DND-41 (cell line): Measurements from ENCODE around the gene RIMS3.

ENCODE experiments used
- ATAC-seq: fragments of 200-7000 bp; cut with Tn5 transposase; 3 replicates; pipeline ENCODE4 v1.9.1; 2021; ENCODE audit warnings: low read depth; ENCODE audit not compliant: insufficient read depth
- DNase-seq: peaks from one replicate; pipeline ENCODE4 v3.0.0-alpha.2; 2020
- H2AFZ ChIP-seq: 2 replicates; pipeline ENCODE4 v1.6.0; 2012; ENCODE audit warnings: low read depth, low read length
- H3K27ac ChIP-seq: 2 replicates; pipeline ENCODE4 v1.5.1; 2012; ENCODE audit warnings: low read length, inconsistent platforms
- H3K27me3 ChIP-seq: fragments of 200-600 bp; sonication (generic); 2 replicates; pipeline ENCODE4 v1.6.0; 2012; ENCODE audit warnings: low read length, mild to moderate bottlenecking, inconsistent platforms; ENCODE audit not compliant: insufficient read depth, poor library complexity
- H3K36me3 ChIP-seq: 2 replicates; pipeline ENCODE4 v1.5.1; 2012; ENCODE audit warnings: low read length, inconsistent platforms; ENCODE audit not compliant: insufficient read depth
- H3K4me1 ChIP-seq: 2 replicates; pipeline ENCODE4 v1.5.1; 2012; ENCODE audit warnings: mild to moderate bottlenecking, low read length; ENCODE audit not compliant: insufficient read depth
- H3K4me2 ChIP-seq: 2 replicates; pipeline ENCODE4 v1.6.0; 2012; ENCODE audit warnings: mild to moderate bottlenecking, moderate library complexity, low read length, inconsistent platforms; ENCODE audit not compliant: insufficient read depth
- H3K4me3 ChIP-seq, 2 experiments: fragments of 200-600 bp in 1 of 2; shearing (Covaris generic) in 1 of 2; 2 replicates each; pipeline ENCODE4 v1.5.1; 2012 to 2016; ENCODE audit warnings: inconsistent platforms in 2 of 2, low read length in 2 of 2, mild to moderate bottlenecking in 2 of 2, low read depth in 1 of 2, moderate library complexity in 1 of 2
- H3K79me2 ChIP-seq: 2 replicates; pipeline ENCODE4 v1.6.0; 2012; ENCODE audit warnings: low read length, inconsistent platforms; ENCODE audit not compliant: insufficient read depth
- H3K9ac ChIP-seq: 2 replicates; pipeline ENCODE4 v1.6.0; 2012; ENCODE audit warnings: low read depth, mild to moderate bottlenecking, inconsistent platforms, low read length, moderate library complexity
- H3K9me3 ChIP-seq: 2 replicates; pipeline ENCODE4 v1.5.1; 2012; ENCODE audit warnings: low read length, moderate library complexity, mild to moderate bottlenecking, inconsistent platforms; ENCODE audit not compliant: insufficient read depth, severe bottlenecking
- H4K20me1 ChIP-seq: 2 replicates; pipeline ENCODE4 v1.6.0; 2012; ENCODE audit warnings: low read length; ENCODE audit not compliant: insufficient read depth
- EZH2 ChIP-seq: IDR thresholded peaks from 3 replicates; pipeline ENCODE4 v1.6.1; 2012; ENCODE audit warnings: borderline replicate concordance, low read depth, mild to moderate bottlenecking, moderate library complexity, low read length, inconsistent platforms; ENCODE audit not compliant: severe bottlenecking
- TF ChIP-seq, protein P1 (sequence below): IDR thresholded peaks from 2 replicates; pipeline ENCODE4 v1.5.1; 2012; ENCODE audit warnings: borderline replicate concordance, low read length, moderate library complexity, mild to moderate bottlenecking; ENCODE audit not compliant: poor library complexity, severe bottlenecking; ENCODE audit errors: extremely low read depth

Gene RIMS3

DNA sequence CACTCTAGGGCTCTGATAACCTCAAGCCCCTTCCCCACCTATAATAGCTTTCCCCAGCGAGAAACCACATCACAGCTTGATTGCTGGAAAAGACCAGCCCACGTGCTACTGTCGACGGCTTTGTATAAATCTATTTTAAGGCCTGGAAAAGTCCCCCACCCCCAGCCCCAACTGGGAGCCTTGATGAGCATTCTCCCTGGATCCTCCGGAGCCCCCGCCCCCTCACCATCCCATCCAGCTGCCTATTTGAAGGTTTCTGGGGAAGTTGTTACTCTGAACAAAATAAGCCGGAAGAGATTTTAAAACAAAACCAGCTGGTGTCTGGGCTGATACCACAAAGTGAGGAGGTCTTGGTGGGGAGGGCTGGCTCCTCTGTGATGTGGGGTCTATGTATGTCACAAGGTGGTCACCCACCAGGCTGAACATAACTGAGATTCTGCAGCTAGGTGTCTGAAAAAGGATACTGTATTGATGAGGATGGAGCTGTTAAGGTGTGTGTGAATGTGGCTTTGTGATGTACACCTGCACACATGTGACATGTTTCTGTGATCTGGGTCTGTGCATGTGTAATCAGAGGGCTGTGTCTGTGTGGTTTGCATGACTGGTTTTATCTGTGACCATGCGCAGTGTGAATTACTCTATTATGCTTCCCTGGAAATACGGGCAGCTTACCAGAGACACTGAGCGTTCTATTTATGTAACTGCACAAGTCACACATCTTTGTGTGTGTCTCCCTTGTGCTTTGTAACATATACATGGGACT, 25.0 kb downstream of the RIMS3 start:
- Histone ChIP-seq H3K9me3 (no peaks in the 10 kb centered on the region), H2AFZ (no peak overlapping the region), H3K9ac (no peak overlapping the region), H3K4me1 (no peaks in the 10 kb centered on the region), H3K36me3 (peaks cover 33% of the 10 kb centered on the region), H3K4me2 (no peak overlapping the region), H3K27ac (no peak overlapping the region), H4K20me1 (peaks cover 10% of the 10 kb centered on the region; the same call in 1 of the 2 replicates), H3K27me3 (no peaks in the 10 kb centered on the region), H3K79me2 (no peaks in the 10 kb centered on the region), H3K4me3 (no peak overlapping the region)
- 0 out of 3 replicates have a peak, but pooled peaks have one; percentile 19 for ATAC-seq
- TF ChIP-seq, protein P1, sequence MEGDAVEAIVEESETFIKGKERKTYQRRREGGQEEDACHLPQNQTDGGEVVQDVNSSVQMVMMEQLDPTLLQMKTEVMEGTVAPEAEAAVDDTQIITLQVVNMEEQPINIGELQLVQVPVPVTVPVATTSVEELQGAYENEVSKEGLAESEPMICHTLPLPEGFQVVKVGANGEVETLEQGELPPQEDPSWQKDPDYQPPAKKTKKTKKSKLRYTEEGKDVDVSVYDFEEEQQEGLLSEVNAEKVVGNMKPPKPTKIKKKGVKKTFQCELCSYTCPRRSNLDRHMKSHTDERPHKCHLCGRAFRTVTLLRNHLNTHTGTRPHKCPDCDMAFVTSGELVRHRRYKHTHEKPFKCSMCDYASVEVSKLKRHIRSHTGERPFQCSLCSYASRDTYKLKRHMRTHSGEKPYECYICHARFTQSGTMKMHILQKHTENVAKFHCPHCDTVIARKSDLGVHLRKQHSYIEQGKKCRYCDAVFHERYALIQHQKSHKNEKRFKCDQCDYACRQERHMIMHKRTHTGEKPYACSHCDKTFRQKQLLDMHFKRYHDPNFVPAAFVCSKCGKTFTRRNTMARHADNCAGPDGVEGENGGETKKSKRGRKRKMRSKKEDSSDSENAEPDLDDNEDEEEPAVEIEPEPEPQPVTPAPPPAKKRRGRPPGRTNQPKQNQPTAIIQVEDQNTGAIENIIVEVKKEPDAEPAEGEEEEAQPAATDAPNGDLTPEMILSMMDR: no peak
- TF ChIP-seq EZH2: no peak
- DNase-seq: no peak

DNA sequence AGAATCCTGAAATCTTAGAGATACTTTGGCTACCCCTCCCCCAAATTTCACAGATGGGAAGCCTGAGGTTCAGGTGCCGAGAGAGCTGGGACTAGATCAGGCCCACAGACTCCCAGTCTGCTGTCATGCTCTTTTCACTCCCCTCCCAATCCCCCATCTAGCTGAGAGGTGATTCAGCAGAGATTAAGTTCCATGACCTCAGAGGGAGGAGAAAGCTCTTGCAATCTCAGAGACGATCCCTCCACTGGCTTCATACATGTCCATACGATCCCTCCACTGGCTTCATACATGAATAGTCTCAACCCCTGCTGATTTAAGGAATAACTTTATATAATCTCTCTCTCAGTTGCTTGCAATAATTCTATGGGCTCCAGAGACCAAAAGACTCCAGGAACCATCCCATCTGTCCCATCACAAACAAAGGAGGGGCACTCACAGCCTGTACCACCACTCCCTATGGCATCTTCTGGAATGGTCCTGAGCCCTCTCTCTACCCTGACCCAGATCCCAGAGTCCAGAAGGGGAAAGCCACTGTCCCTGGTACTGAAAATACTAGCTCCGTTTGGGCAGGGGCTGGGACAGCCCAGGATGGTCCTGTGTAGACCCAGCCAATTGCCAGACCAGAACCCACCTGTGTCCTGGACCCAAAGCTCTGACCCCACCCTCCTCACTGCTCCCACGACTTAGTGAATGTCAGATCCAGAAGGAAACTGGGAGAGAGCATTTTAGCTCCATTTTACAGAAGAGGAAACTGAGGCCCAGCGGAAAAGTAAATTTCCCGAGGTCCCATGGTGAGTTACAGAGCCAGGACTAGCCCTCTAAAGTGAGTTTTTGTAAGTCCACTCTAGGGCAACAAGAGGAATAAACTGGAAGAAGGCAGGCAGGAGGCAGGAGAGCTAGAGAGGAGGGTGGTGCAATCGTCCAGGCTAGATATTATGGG, 27.1 kb downstream of the RIMS3 start:
- Histone ChIP-seq H3K4me2 (no peak overlapping the region), H3K27ac (no peak overlapping the region), H3K27me3 (no peaks in the 10 kb centered on the region), H3K4me3 (no peak overlapping the region), H3K9ac (no peak overlapping the region), H3K36me3 (peaks cover 38% of the 10 kb centered on the region), H4K20me1 (peaks cover 6% of the 10 kb centered on the region; the same call in 1 of the 2 replicates), H3K79me2 (no peaks in the 10 kb centered on the region), H3K9me3 (no peaks in the 10 kb centered on the region), H3K4me1 (no peaks in the 10 kb centered on the region), H2AFZ (no peak overlapping the region)
- TF ChIP-seq EZH2: no peak
- TF ChIP-seq, protein P1: no peak
- no peak for DNase-seq
- ATAC-seq: no peak

DNA sequence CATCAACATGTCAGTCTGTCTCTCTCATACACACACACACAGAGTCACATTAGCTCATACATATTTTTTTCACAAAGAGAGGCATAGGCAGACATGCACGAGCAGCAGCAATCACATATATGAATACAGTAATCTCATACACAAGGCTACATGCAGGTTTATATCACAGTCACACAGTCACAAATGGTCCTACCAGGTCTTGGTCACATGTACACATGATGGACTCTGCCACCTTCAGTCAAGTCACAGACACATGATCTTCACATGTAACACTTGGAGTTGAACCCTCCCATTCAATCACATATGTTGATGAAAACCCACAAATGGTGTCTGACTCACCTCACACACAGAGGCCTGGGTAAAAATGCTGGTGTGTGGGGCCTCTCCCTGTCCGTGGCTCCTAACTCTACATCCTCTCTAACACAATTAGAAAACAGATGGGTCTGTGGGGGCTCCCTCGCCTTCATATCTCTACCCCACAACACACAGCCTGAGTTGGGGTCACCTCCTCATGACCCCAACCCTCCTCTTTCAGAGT, 27.9 kb downstream of the RIMS3 start:
- Histone ChIP-seq H3K27me3 (no peaks in the 10 kb centered on the region), H4K20me1 (peaks cover 6% of the 10 kb centered on the region; the same call in 1 of the 2 replicates), H3K4me1 (no peaks in the 10 kb centered on the region), H3K36me3 (peaks cover 43% of the 10 kb centered on the region), H3K9me3 (no peaks in the 10 kb centered on the region), H3K79me2 (no peaks in the 10 kb centered on the region), H3K9ac (no peak overlapping the region), H3K27ac (no peak overlapping the region), H3K4me2 (no peak overlapping the region), H2AFZ (no peak overlapping the region), H3K4me3 (no peak overlapping the region)
- no peak for ATAC-seq
- TF ChIP-seq EZH2: no peak
- TF ChIP-seq, protein P1: no peak
- DNase-seq: no peak
